HepG2 (cell line): Measurements from ENCODE around the gene GTF2F2. TPM values are rescaled to one million over a fixed set of nuclear protein-coding genes. Genes with fewer than 3 reads are reported as not detected.
A peak's percentile ranks its signal among the peaks of the same experiment; 100 is the strongest.
"Not testable (repeated sequence)": the region's sequence is repeated elsewhere in the genome, so short reads cannot be mapped to it uniquely, and the experiment has no call there.

ENCODE experiments used
- ATAC-seq: fragments of 200-7000 bp; cut with Tn5 transposase; 3 replicates; pipeline ENCODE4 v1.9.1; 2020; ENCODE audit warnings: mild to moderate bottlenecking, moderate library complexity
- BruUV-seq: library from RNA; stranded (reverse); fragments of 400-500 nt; replicated peaks from 2 replicates; lab custom pipeline; 2021; lab: Mats Ljungman, UMichigan
- CTCF ChIA-PET: fragments of 300-600 bp; formaldehyde crosslinking; extraction: SDS; loops from one replicate; lab custom pipeline; 2021; ENCODE audit warnings: low total read pairs, inconsistent platforms, low intra/inter-chr PET ratio; lab: Yijun Ruan, JAX
- POLR2A ChIA-PET: fragments of 350-600 bp; sonication (Branson Sonifier 250); formaldehyde crosslinking; loops from one replicate; lab custom pipeline; 2020; ENCODE audit warnings: antibody characterized with exemption, inconsistent platforms; lab: Yijun Ruan, JAX
- DNase-seq: peaks from one replicate; pipeline ENCODE4 v3.0.0-alpha.2; 2015; ENCODE audit warnings: low spot score
- FAIRE-seq: peaks from 3 replicates; lab custom pipeline; 2011; peaks lifted over from hg19 to GRCh38; lab: Jason Lieb, UNC
- H2AFZ ChIP-seq: one replicate; pipeline ENCODE4 v1.6.1; 2011; ENCODE audit warnings: low read length, inconsistent platforms
- H3K27ac ChIP-seq: fragments of 300-600 bp; 3 replicates; pipeline ENCODE4 v1.8.0; 2011; ENCODE audit warnings: mixed run types, mild to moderate bottlenecking, mixed read lengths, low read length, inconsistent platforms; ENCODE audit not compliant: insufficient read depth; ENCODE audit errors: extremely low read length
- H3K27me3 ChIP-seq, 2 experiments: fragments of 200-600 bp in 1 of 2; 2 replicates in 1 of 2; 3 replicates in 1 of 2; pipeline versions ENCODE4 v1.6.0 to v1.8.0; 2011; ENCODE audit warnings: low read length in 2 of 2, mild to moderate bottlenecking in 2 of 2, moderate library complexity in 2 of 2, inconsistent platforms in 1 of 2; ENCODE audit not compliant: insufficient read depth in 2 of 2, control insufficient read depth in 1 of 2
- H3K36me3 ChIP-seq, 2 experiments: fragments of 200-600 bp in 1 of 2; replicated peaks in 1 of 2; 2 replicates in 1 of 2; 3 replicates in 1 of 2; pipeline versions ENCODE4 v1.5.1 to v1.8.0; 2011; ENCODE audit warnings: low read length in 2 of 2, inconsistent platforms in 1 of 2; ENCODE audit not compliant: insufficient read depth in 2 of 2, control insufficient read depth in 1 of 2
- H3K4me1 ChIP-seq: 2 replicates; pipeline ENCODE4 v1.5.1; 2012; ENCODE audit warnings: low read length, inconsistent platforms; ENCODE audit not compliant: insufficient read depth
- H3K4me2 ChIP-seq: 2 replicates; pipeline ENCODE4 v1.6.0; 2011; ENCODE audit warnings: low read depth, low read length, inconsistent platforms
- H3K4me3 ChIP-seq, 3 experiments: fragments of 200-600 bp in 1 of 3; sonication (generic), shearing (Covaris generic) in 1 of 3; replicated peaks in 1 of 3; 2 replicates each; pipeline ENCODE4 v1.5.1; 2011 to 2016; ENCODE audit warnings: low read length in 3 of 3, inconsistent platforms in 2 of 3, low read depth in 2 of 3, mild to moderate bottlenecking in 2 of 3, control low read depth in 1 of 3, mixed read lengths in 1 of 3; ENCODE audit not compliant: insufficient read depth in 1 of 3
- H3K79me2 ChIP-seq: one replicate; pipeline ENCODE4 v1.6.1; 2011; ENCODE audit warnings: low read length, inconsistent platforms; ENCODE audit not compliant: insufficient read depth
- H3K9ac ChIP-seq: 2 replicates; pipeline ENCODE4 v1.6.0; 2011; ENCODE audit warnings: mild to moderate bottlenecking, low read depth, low read length, inconsistent platforms; ENCODE audit not compliant: insufficient read depth
- H3K9me3 ChIP-seq: 2 replicates; pipeline ENCODE4 v1.5.1; 2012; ENCODE audit warnings: mild to moderate bottlenecking, low read length
- H4K20me1 ChIP-seq: 2 replicates; pipeline ENCODE4 v1.6.0; 2011; ENCODE audit warnings: inconsistent platforms, mild to moderate bottlenecking, low read length, moderate library complexity; ENCODE audit not compliant: insufficient read depth
- ELF4 ChIP-seq: sonication (generic); formaldehyde crosslinking; IDR thresholded peaks from 2 replicates; pipeline ENCODE4 v1.5.0; 2020; ENCODE audit warnings: missing genetic modification reagents, mild to moderate bottlenecking, moderate library complexity, borderline replicate concordance
- ZNF121 ChIP-seq: sonication (generic); formaldehyde crosslinking; IDR thresholded peaks from 2 replicates; pipeline ENCODE4 v1.5.0; 2020; ENCODE audit warnings: mild to moderate bottlenecking, missing genetic modification reagents
- ZNF431 ChIP-seq: sonication (generic); formaldehyde crosslinking; IDR thresholded peaks from 2 replicates; pipeline ENCODE4 v1.9.0; 2022; ENCODE audit warnings: missing genetic modification reagents, low read depth, mild to moderate bottlenecking, borderline replicate concordance
- WGBS: methylation state at CpG from one replicate; pipeline ENCODE4 v1.1.6; 2017; ENCODE audit warnings: low lambda C conversion rate; 5-methylcytosine and 5-hydroxymethylcytosine counted together
- in situ Hi-C: cut with HindIII; loops from 2 replicates; pipeline ENCODE4 v1.10.0; 2017; ENCODE audit warnings: low pct_unique_long_range_greater_than_20kb; ENCODE audit not compliant: extremely low pct_ligation_motif_present
- intact Hi-C: fragments of 100-400 bp; cut with micrococcal nuclease; formaldehyde crosslinking; loops from one replicate; pipeline ENCODE4 v1.10.0; 2022; ENCODE audit not compliant: unreplicated experiment
- polyA plus RNA-seq, 8 experiments: library from polyadenylated mRNA; depleted of rRNA in 3 of 8; stranded (reverse) in 7 of 8; unstranded in 1 of 8; fragments of >200 nt; fragmentation: Illumina TruSeq in 4 of 8; extraction: Trizol in 4 of 8; gene quantifications; 2 replicates each; pipeline versions ENCODE4 v1.2.1 to v1.2.3, GENCODE V29; 2011 to 2016; ENCODE audit warnings: low read depth in 4 of 8, missing spikeins in 1 of 8, mixed read lengths in 1 of 8; ENCODE audit not compliant: insufficient read depth in 1 of 8
- total RNA-seq, 5 experiments: library from RNA; depleted of rRNA; stranded (reverse); fragments of >200 nt; fragmentation: Illumina TruSeq; extraction: Trizol; gene quantifications; 2 replicates each; pipeline ENCODE4 v1.2.3, GENCODE V29; 2016; ENCODE audit warnings: low read depth in 1 of 5

GTF2F2 gene
- total and polyA plus RNA-seq, 2 of the 13 experiments (the other 11 are each of a cell fraction or from before 2014, with no cell fraction given): 10.6 to 32.8 TPM

DNA sequence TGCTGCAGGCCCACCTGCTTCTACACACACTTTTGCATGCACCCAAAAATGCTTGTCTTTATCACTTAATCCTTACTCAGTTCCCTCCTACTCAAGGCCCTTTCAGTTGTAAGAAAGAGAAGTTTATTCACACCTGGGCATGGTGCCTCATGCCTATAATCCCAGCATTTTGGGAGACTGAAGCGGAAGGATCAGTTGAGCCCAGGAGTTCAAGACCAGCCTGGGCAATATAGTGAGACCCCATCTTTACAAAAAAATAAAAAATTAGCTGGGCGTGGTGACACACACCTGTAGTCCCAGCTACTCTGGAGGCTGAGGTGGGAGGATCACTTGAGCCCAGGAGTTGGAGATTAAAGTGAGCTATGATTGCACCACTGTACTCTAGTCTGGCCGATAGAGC lies 178.2 kb downstream of the GTF2F2 start:
- FAIRE-seq, CTCF ChIA-PET, in situ Hi-C loops, H3K27me3 ChIP-seq, H3K79me2 ChIP-seq, POLR2A ChIA-PET, H3K9me3 ChIP-seq, H3K27ac ChIP-seq, H2AFZ ChIP-seq, DNase-seq, ATAC-seq, BruUV-seq, H3K9ac ChIP-seq, H3K36me3 ChIP-seq, H4K20me1 ChIP-seq, H3K4me3 ChIP-seq, H3K4me2 ChIP-seq: not testable (repeated sequence)
- 0 out of 2 replicates have a peak, but pooled peaks have one; percentile 10 for TF ChIP-seq ZNF121 (CRISPR knock-in tag)
- intact Hi-C loops: loop anchor here (5.0 kb wide), 1 partner anchor 471 kb away; no protein-coding TSS in a partner anchor
- peaks cover 13% of the 10 kb centered on the region for H3K4me1 ChIP-seq
- WGBS: 64% methylated on average over 3 of the region's 3 CpGs

- in situ Hi-C loops: no loop called here
- no peak for FAIRE-seq
- no peak overlapping the region for H3K4me2 ChIP-seq
- H3K27ac ChIP-seq: no peak overlapping the region
- H3K9ac ChIP-seq: no peak overlapping the region
- TF ChIP-seq ZNF431 (CRISPR knock-in tag) (no peak), ELF4 (CRISPR knock-in tag) (no peak)
- TF ChIP-seq, all 625 proteins: peak for 0
- Histone ChIP-seq H3K4me3 (no peak overlapping the region), H3K79me2 (no peaks in the 10 kb centered on the region), H4K20me1 (no peaks in the 10 kb centered on the region), H3K36me3 (no peaks in the 10 kb centered on the region), H3K27me3 (peaks cover 0 to 7% of the 10 kb centered on the region in 2 experiments; a peak in 1 of 5 replicates), H3K4me1 (peaks cover 13% of the 10 kb centered on the region), H3K9me3 (no peaks in the 10 kb centered on the region), H2AFZ (no peak overlapping the region)
- 81% methylated on average over 3 of the region's 3 CpGs for WGBS
- ATAC-seq: no peak
- ChIA-PET CTCF (no interaction called here), POLR2A (no interaction called here)
- BruUV-seq: no TSS peak
- intact Hi-C loops: loop anchor here (5.0 kb wide), 1 partner anchor 472 kb away; no protein-coding TSS in a partner anchor
- no peak for DNase-seq
Measured at GRCh38 chr13:45299194-45299593, 178.9 kb downstream of the GTF2F2 start.
